SK-N-SH (cell line): ENCODE results near the gene LHB. TPM values are rescaled to one million over a fixed set of nuclear protein-coding genes. Genes with fewer than 3 reads are reported as not detected.

Experiments
- CTCF ChIA-PET: fragments of 300-600, 350-600 bp; formaldehyde crosslinking; extraction: SDS; loops from one replicate; lab custom pipeline; 2021; lab: Yijun Ruan, JAX
- POLR2A ChIA-PET: fragments of 350-600 bp; sonication (Branson Sonifier 250); formaldehyde crosslinking; extraction: SDS; loops from one replicate; lab custom pipeline; 2020; ENCODE audit warnings: antibody characterized with exemption, inconsistent platforms; lab: Yijun Ruan, JAX
- DNase-seq: peaks from one replicate; pipeline ENCODE4 v3.0.0; 2012
- H2AFZ ChIP-seq: fragments of 200-600 bp; sonication (generic); 2 replicates; pipeline ENCODE4 v1.8.1; 2016; ENCODE audit warnings: antibody characterized with exemption, mild to moderate bottlenecking, low read depth
- H3F3A ChIP-seq: fragments of 200-600 bp; sonication (generic); replicated peaks from 2 replicates; pipeline ENCODE3; 2016; ENCODE audit warnings: antibody characterized with exemption, mild to moderate bottlenecking; ENCODE audit not compliant: insufficient read depth
- H3K27ac ChIP-seq, 2 experiments: fragments of 200-500 bp in 1 of 2; fragments of 200-600 bp in 1 of 2; sonication (Bioruptor generic) in 1 of 2; sonication (generic), shearing (Covaris generic) in 1 of 2; 2 replicates each; pipeline versions ENCODE4 v1.5.1 to v1.6.1; 2014 to 2016; ENCODE audit warnings: low read depth in 2 of 2, inconsistent platforms in 1 of 2, low read length in 1 of 2, mild to moderate bottlenecking in 1 of 2, mixed read lengths in 1 of 2
- H3K27me3 ChIP-seq: fragments of 200-600 bp; sonication (generic), shearing (Covaris generic); 2 replicates; pipeline ENCODE4 v1.6.1; 2016; ENCODE audit warnings: mixed run types; ENCODE audit not compliant: insufficient read depth
- H3K36me3 ChIP-seq, 2 experiments: fragments of 200-500 bp in 1 of 2; fragments of 200-600 bp in 1 of 2; sonication (Bioruptor generic) in 1 of 2; sonication (generic) in 1 of 2; replicated peaks in 1 of 2; 2 replicates each; pipeline versions ENCODE3 to v1.5.1; 2014 to 2016; ENCODE audit warnings: low read length in 1 of 2, mild to moderate bottlenecking in 1 of 2; ENCODE audit not compliant: insufficient read depth in 2 of 2, control insufficient read depth in 1 of 2
- H3K4me1 ChIP-seq, 2 experiments: fragments of 200-500 bp in 1 of 2; fragments of 200-600 bp in 1 of 2; sonication (Bioruptor generic) in 1 of 2; sonication (generic), shearing (Covaris generic) in 1 of 2; 2 replicates each; pipeline versions ENCODE4 v1.5.1 to v1.6.1; 2014 to 2016; ENCODE audit warnings: low read depth in 1 of 2, low read length in 1 of 2, mixed run types in 1 of 2; ENCODE audit not compliant: insufficient read depth in 2 of 2, control insufficient read depth in 1 of 2
- H3K4me2 ChIP-seq: fragments of 200-600 bp; sonication (generic), shearing (Covaris generic); 2 replicates; pipeline ENCODE4 v1.6.1; 2017; ENCODE audit warnings: mixed run types
- H3K4me3 ChIP-seq, 2 experiments: fragments of 200-500 bp in 1 of 2; fragments of 200-600 bp in 1 of 2; sonication (Bioruptor generic) in 1 of 2; sonication (generic), shearing (Covaris generic) in 1 of 2; 2 replicates each; pipeline versions ENCODE4 v1.5.1 to v1.8.1; 2014 to 2016; ENCODE audit warnings: low read depth in 2 of 2, inconsistent platforms in 1 of 2, low read length in 1 of 2, mild to moderate bottlenecking in 1 of 2, mixed read lengths in 1 of 2, moderate library complexity in 1 of 2
- H3K79me2 ChIP-seq: fragments of 200-600 bp; sonication (generic); 2 replicates; pipeline ENCODE4 v1.8.1; 2017; ENCODE audit warnings: mild to moderate bottlenecking; ENCODE audit not compliant: insufficient read depth
- H3K9ac ChIP-seq: fragments of 200-600 bp; sonication (generic); 2 replicates; pipeline ENCODE4 v1.6.1; 2017; ENCODE audit warnings: mixed run types
- H3K9me2 ChIP-seq: fragments of 200-600 bp; sonication (generic); 2 replicates; pipeline ENCODE4 v1.6.1; 2017; ENCODE audit warnings: mixed run types
- H3K9me3 ChIP-seq: fragments of 200-600 bp; sonication (generic); 2 replicates; pipeline ENCODE4 v1.6.1; 2017; ENCODE audit warnings: mixed run types, mild to moderate bottlenecking, moderate library complexity
- H4K20me1 ChIP-seq: fragments of 200-600 bp; sonication (generic); 2 replicates; pipeline ENCODE4 v1.6.1; 2017; ENCODE audit warnings: mild to moderate bottlenecking, mixed run types; ENCODE audit not compliant: insufficient read depth
- CHD2 ChIP-seq: fragments of 150-350 bp; IDR thresholded peaks from 2 replicates; pipeline ENCODE4 v1.6.1; 2018; ENCODE audit warnings: low read length; ENCODE audit not compliant: partially characterized antibody
- ELF1 ChIP-seq: IDR thresholded peaks from 2 replicates; pipeline ENCODE4 v1.4.0; 2012
- EZH2phosphoT487 ChIP-seq: fragments of 200-600 bp; sonication (generic); IDR thresholded peaks from 2 replicates; pipeline ENCODE4 v1.6.1; 2017; ENCODE audit warnings: low read depth, mixed run types, mild to moderate bottlenecking, antibody characterized with exemption, moderate library complexity, borderline replicate concordance
- FOSL2 ChIP-seq: IDR thresholded peaks from 2 replicates; pipeline ENCODE4 v1.4.0; 2012; ENCODE audit warnings: low read depth, mild to moderate bottlenecking, moderate library complexity, borderline replicate concordance
- FOXM1 ChIP-seq: IDR thresholded peaks from 2 replicates; pipeline ENCODE4 v1.4.0; 2012; ENCODE audit warnings: low read depth, mild to moderate bottlenecking
- GATA2 ChIP-seq: sonication (generic); formaldehyde crosslinking; IDR thresholded peaks from 2 replicates; pipeline ENCODE4 v1.5.0; 2020; ENCODE audit warnings: mild to moderate bottlenecking, missing genetic modification reagents
- NFIC ChIP-seq: IDR thresholded peaks from 2 replicates; pipeline ENCODE4 v1.4.0; 2012; ENCODE audit warnings: borderline replicate concordance
- NRF1 ChIP-seq: IDR thresholded peaks from 2 replicates; pipeline ENCODE4 v1.6.1; 2012; ENCODE audit warnings: low read depth, mild to moderate bottlenecking, low read length
- RCOR1 ChIP-seq: fragments of 150-350 bp; IDR thresholded peaks from 2 replicates; pipeline ENCODE4 v1.6.1; 2017; ENCODE audit warnings: antibody characterized with exemption, low read length
- SMC3 ChIP-seq: IDR thresholded peaks from 2 replicates; pipeline ENCODE4 v1.6.1; 2012; ENCODE audit warnings: low read depth, low read length, improper control_type of control experiment
- YY1 ChIP-seq: IDR thresholded peaks from 2 replicates; pipeline ENCODE4 v1.4.0; 2012; ENCODE audit warnings: low read depth, mild to moderate bottlenecking
- WGBS: methylation state at CpG from one replicate; pipeline ENCODE4 v1.1.6; 2017; ENCODE audit warnings: low lambda C conversion rate; 5-methylcytosine and 5-hydroxymethylcytosine counted together
- polyA plus RNA-seq, 3 experiments: library from polyadenylated mRNA; depleted of rRNA; stranded (reverse); fragments of >200 nt; gene quantifications; 2 replicates each; pipeline ENCODE4 v1.2.3, GENCODE V29; 2012
- TF ChIP-seq, protein P1 (sequence below): IDR thresholded peaks from 2 replicates; pipeline ENCODE4 v1.4.0; 2012; ENCODE audit warnings: low read depth, borderline replicate concordance
- TF ChIP-seq, protein P2 (sequence below): fragments of 150-350 bp; IDR thresholded peaks from 2 replicates; pipeline ENCODE4 v1.6.1; 2017; ENCODE audit warnings: antibody characterized with exemption, low read length, low read depth, borderline replicate concordance
- TF ChIP-seq, protein P3 (sequence below): IDR thresholded peaks from 2 replicates; pipeline ENCODE4; 2012
- TF ChIP-seq, protein P4 (sequence below): IDR thresholded peaks from 2 replicates; pipeline ENCODE4 v1.4.0; 2012; ENCODE audit warnings: low read depth
- TF ChIP-seq, protein P5 (sequence below): fragments of 150-350 bp; IDR thresholded peaks from 2 replicates; pipeline ENCODE4 v1.6.1; 2016; ENCODE audit warnings: mild to moderate bottlenecking, low read depth, low read length

LHB gene
- polyA plus RNA-seq, 1 of the 3 experiments (the other 2 are of a cell fraction), result 0.13 TPM

DNA sequence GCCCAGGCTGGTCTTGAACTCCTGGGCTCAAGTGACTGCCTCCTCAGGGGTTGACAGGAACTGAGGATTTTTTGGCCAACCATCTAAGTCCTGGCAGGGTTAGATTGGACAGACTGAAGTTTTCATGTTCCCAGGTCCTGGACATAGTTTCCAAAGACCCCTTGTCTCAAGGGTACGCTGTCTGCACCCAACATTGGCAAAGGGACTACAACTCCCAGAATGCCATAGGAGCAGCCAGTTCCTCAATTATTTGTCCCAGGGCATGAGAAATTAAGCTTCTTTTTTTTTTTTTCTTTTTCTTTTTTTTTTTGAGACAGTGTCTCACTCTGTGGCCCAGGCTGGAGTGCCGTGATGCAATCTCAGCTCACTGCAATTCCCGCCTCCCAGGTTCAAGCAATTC is 30.7 kb downstream of the LHB start (continued):
- TF ChIP-seq, protein P1, sequence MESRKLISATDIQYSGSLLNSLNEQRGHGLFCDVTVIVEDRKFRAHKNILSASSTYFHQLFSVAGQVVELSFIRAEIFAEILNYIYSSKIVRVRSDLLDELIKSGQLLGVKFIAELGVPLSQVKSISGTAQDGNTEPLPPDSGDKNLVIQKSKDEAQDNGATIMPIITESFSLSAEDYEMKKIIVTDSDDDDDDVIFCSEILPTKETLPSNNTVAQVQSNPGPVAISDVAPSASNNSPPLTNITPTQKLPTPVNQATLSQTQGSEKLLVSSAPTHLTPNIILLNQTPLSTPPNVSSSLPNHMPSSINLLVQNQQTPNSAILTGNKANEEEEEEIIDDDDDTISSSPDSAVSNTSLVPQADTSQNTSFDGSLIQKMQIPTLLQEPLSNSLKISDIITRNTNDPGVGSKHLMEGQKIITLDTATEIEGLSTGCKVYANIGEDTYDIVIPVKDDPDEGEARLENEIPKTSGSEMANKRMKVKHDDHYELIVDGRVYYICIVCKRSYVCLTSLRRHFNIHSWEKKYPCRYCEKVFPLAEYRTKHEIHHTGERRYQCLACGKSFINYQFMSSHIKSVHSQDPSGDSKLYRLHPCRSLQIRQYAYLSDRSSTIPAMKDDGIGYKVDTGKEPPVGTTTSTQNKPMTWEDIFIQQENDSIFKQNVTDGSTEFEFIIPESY, result no peak
- no peak for TF ChIP-seq ELF1
- no peak for TF ChIP-seq NFIC
- no peak for TF ChIP-seq FOSL2
- no peak for TF ChIP-seq CHD2

DNA sequence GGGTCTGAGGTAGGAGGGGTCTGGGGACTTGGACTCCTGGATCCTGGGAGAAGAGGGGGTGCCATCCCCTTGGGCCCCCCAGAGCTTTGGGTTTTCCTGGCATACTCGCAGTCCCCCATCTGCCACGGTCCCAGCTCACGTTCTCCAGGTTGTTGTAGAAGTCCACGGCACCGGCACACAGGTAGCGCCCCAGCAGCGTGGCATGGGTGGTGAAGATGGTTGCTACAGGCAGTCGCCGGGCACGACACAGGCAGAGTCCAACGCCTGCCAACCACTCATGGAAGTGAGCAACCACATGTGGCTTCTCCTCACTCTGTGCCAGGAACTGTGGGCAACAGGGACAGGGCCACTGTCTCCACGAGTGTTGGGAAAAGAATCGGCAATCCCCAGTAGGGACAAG is 31.2 kb downstream of the LHB start:
- H3K9me2 ChIP-seq, result no peaks in the 10 kb centered on the region
- no peaks in the 10 kb centered on the region for H4K20me1 ChIP-seq
- ChIA-PET CTCF (interaction anchor here (0.9 to 2.8 kb wide), 2 partner anchors 14 to 15 kb away, joined by 3 to 13 read pairs; no protein-coding TSS in a partner anchor), POLR2A (no interaction called here)
- H3K79me2 ChIP-seq, result peaks cover 17% of the 10 kb centered on the region; the same call in 1 of the 2 replicates
- H3K27ac ChIP-seq, result no peak overlapping the region
- no peak overlapping the region for H3K9ac ChIP-seq
- H3K4me1 ChIP-seq, result no peaks in the 10 kb centered on the region
- no peak overlapping the region for H3K4me2 ChIP-seq
- TF ChIP-seq, protein P1, result no peak
- no peak for TF ChIP-seq EZH2phosphoT487
- TF ChIP-seq, protein P2, sequence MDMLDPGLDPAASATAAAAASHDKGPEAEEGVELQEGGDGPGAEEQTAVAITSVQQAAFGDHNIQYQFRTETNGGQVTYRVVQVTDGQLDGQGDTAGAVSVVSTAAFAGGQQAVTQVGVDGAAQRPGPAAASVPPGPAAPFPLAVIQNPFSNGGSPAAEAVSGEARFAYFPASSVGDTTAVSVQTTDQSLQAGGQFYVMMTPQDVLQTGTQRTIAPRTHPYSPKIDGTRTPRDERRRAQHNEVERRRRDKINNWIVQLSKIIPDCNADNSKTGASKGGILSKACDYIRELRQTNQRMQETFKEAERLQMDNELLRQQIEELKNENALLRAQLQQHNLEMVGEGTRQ, result no peak
- TF ChIP-seq GATA2 (CRISPR knock-in tag), result no peak
- no peak for TF ChIP-seq YY1
- no peak for TF ChIP-seq RCOR1
- 98% methylated on average over 13 of the region's 13 CpGs for WGBS
- no peaks in the 10 kb centered on the region for H3K27me3 ChIP-seq
- H3K9me3 ChIP-seq, result no peaks in the 10 kb centered on the region
- H3K36me3 ChIP-seq, result peaks cover 5 to 52% of the 10 kb centered on the region in 2 experiments
- no peaks in the 10 kb centered on the region for H3F3A ChIP-seq
- no peak overlapping the region for H3K4me3 ChIP-seq
- no peak for DNase-seq
- no peak overlapping the region for H2AFZ ChIP-seq

DNA sequence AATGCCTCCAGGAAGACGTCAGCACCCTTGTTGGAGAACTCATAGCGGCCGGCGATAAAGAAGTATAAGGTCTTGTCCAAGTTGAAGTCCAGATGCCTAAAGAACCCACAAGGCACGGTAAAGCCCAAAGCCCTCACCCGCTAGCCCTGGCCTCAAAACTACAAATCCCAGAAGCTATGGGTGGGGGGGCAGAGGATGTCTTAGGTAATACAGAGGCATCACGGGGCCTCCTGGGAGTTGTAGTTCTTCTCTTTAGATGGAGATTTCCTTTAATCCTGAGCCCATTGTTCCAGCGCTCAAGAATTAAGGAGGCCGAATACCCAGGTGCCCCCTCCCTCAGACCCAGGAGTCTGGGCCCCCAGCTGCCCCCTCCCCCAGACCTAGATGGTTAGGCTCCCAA is 34.6 kb downstream of the LHB start:
- H4K20me1 ChIP-seq, result no peaks in the 10 kb centered on the region
- 97% methylated on average over 9 of the region's 9 CpGs for WGBS
- no peaks in the 10 kb centered on the region for H3K79me2 ChIP-seq
- no peak overlapping the region for H3K4me3 ChIP-seq
- no peak overlapping the region for H2AFZ ChIP-seq
- peaks cover 17% of the 10 kb centered on the region for H3F3A ChIP-seq
- DNase-seq, result no peak
- peaks cover 5 to 44% of the 10 kb centered on the region in 2 experiments for H3K36me3 ChIP-seq
- ChIA-PET CTCF (interaction anchor here (1.4 to 5.8 kb wide), 4 partner anchors 10 to 18 kb away, joined by 5 to 45 read pairs (median 6); partner anchors contain the start of genes GYS1 and RUVBL2), POLR2A (interaction anchor here (0.6 kb wide), 1 partner anchor 31 kb away, joined by 3 read pairs; no protein-coding TSS in a partner anchor)
- H3K9me2 ChIP-seq, result no peaks in the 10 kb centered on the region
- H3K27me3 ChIP-seq, result no peaks in the 10 kb centered on the region
- no peaks in the 10 kb centered on the region for H3K9me3 ChIP-seq
- H3K4me1 ChIP-seq, result no peaks in the 10 kb centered on the region
- H3K27ac ChIP-seq, result no peak overlapping the region
- no peak overlapping the region for H3K9ac ChIP-seq
- no peak overlapping the region for H3K4me2 ChIP-seq
- TF ChIP-seq, protein P3, sequence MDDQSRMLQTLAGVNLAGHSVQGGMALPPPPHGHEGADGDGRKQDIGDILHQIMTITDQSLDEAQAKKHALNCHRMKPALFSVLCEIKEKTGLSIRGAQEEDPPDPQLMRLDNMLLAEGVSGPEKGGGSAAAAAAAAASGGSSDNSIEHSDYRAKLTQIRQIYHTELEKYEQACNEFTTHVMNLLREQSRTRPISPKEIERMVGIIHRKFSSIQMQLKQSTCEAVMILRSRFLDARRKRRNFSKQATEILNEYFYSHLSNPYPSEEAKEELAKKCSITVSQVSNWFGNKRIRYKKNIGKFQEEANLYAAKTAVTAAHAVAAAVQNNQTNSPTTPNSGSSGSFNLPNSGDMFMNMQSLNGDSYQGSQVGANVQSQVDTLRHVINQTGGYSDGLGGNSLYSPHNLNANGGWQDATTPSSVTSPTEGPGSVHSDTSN, result no peak
- TF ChIP-seq FOXM1 (no peak), NRF1 (no peak), NFIC (no peak), EZH2phosphoT487 (no peak), GATA2 (CRISPR knock-in tag) (no peak), SMC3 (no peak)
- TF ChIP-seq, protein P2, result no peak
- TF ChIP-seq, protein P4, sequence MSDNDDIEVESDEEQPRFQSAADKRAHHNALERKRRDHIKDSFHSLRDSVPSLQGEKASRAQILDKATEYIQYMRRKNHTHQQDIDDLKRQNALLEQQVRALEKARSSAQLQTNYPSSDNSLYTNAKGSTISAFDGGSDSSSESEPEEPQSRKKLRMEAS, result no peak
- TF ChIP-seq, protein P5, sequence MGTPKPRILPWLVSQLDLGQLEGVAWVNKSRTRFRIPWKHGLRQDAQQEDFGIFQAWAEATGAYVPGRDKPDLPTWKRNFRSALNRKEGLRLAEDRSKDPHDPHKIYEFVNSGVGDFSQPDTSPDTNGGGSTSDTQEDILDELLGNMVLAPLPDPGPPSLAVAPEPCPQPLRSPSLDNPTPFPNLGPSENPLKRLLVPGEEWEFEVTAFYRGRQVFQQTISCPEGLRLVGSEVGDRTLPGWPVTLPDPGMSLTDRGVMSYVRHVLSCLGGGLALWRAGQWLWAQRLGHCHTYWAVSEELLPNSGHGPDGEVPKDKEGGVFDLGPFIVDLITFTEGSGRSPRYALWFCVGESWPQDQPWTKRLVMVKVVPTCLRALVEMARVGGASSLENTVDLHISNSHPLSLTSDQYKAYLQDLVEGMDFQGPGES, result no peak
